Measurements from ENCODE around the gene KCNT1.
"Not testable (repeated sequence)": the region's sequence is repeated elsewhere in the genome, so short reads cannot be mapped to it uniquely, and the experiment has no call there.

KCNT1 gene

DNA sequence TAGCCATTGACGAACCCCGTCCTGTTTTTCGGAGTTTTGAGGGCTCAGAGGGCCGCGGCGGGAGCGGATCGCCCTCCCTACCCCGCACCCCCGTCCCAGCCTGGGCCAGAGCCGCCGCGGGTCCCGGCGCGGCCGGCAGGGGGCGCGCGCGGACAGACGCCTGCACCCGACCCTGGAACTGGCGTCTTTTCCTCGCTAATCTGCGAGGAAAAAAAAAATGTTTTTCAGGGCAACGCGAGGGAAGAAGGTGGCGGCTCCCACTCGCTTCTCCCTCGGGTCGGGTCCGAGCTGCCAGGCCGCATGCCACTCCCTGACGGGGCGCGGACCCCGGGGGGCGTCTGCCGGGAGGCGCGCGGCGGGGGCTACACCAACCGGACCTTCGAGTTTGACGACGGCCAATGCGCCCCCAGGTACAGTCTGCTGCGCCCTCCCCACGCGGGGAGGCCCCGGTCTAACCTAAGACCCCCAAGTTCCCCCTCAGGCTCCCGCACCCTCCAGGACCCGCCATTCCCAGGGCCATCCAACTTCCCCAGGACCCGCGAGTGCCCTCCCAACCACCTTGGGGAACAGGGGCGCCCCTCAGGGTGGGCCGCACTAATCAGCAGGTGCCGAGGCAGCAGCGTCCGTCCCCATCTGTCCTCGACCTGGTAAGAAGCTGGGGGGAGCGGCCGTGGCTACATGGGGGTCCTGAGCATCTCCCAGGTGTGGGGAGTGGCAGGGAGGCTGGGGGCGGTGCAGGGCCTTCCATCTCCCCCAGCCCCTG, at the start of gene KCNT1:
KCNT1 (plus strand) TSS at position 227 of the 763 bp plus-strand sequence; CDS start at position 301, 74 bp downstream.
- DNase-seq (ENCODE audit: low read depth in 2 of 2), result peak; percentile 36 to 52

GRCh38 chr9:135655317-135655716, 46.7 kb upstream of the KCNT1 start:
- no peak for DNase-seq (ENCODE audit: low read depth in 2 of 2)

DNA sequence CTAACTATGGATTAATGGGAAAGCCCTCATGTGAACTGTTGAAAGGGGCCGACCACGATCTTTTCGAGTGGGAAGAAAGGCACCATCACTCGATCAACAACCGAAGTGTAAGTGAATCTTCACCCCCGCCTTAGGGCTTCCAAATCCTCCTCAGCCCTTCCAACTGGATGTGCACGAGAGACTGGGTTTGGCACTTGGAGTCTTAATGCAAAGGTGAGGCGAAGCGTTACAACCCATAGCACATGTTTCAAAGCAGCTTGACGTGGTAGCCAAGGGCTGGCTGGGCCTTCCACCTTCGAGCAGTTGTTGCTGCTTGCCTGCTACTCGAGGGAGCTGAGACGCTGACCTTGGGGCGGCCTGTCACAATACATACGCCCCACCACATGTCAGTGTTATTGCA, 44.6 kb upstream of the KCNT1 start:
- no peak for DNase-seq (ENCODE audit: low read depth in 2 of 2)

DNA sequence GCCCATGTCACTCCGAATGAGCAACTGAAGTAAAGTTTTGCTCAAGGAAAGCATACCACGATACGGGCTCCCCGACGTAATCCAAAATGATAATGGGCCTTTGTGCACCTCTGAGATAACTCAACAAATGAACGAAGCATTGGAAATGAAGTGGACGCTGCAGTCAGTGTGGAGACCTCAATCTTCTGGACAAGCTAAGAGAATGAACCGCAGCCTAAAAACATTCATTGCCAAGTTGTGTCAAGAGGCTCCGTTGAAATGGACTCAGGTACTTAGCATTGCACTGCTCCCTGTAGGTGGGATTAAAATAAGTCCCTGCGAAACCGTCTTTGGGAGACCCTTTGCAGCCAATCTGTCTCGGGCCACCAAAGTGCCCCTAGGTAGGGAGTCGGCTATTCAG, 42.7 kb upstream of the KCNT1 start:
- DNase-seq (ENCODE audit: low read depth in 2 of 2), result no peak

GRCh38 chr9:135660407-135660806, 41.6 kb upstream of the KCNT1 start:
- no peak for DNase-seq (ENCODE audit: low read depth in 2 of 2)

- no peak for DNase-seq (ENCODE audit: low read depth in 2 of 2)
Measured at GRCh38 chr9:135661816-135662560, 40.0 kb upstream of the KCNT1 start.

- DNase-seq (ENCODE audit: low read depth in 2 of 2), result no peak
Measured at GRCh38 chr9:135662758-135663450, 39.1 kb upstream of the KCNT1 start, which contains the start of gene LCN9. LCN9 (plus strand) TSS chr9:135663309; CDS start chr9:135663322, 13 bp downstream.

- DNase-seq (ENCODE audit: low read depth in 2 of 2), result no peak
Measured at GRCh38 chr9:135663451-135663770, 38.6 kb upstream of the KCNT1 start.

GRCh38 chr9:135663857-135664256, 38.1 kb upstream of the KCNT1 start:
- DNase-seq (ENCODE audit: low read depth in 2 of 2), result no peak

DNA sequence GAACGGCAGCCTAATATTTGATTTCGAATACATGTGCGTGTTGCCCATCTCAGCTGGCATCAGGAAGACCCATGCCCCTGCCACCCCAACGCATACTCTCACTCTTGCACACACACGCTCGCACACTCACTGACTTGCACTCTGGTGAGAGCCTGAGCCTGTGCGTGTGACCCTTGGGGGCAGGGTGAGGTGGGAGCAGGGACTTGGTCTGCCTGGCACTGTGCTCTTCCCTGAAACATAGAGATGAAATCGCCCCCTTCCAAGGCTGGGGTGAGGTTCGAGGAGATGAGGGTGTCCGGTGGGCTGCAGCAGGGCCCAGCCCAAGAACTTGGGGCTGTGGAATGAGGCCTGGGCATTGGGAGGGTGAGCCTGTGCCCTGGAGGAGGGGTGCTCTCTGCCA, 37.7 kb upstream of the KCNT1 start:
- DNase-seq (ENCODE audit: low read depth in 2 of 2), result no peak

DNA sequence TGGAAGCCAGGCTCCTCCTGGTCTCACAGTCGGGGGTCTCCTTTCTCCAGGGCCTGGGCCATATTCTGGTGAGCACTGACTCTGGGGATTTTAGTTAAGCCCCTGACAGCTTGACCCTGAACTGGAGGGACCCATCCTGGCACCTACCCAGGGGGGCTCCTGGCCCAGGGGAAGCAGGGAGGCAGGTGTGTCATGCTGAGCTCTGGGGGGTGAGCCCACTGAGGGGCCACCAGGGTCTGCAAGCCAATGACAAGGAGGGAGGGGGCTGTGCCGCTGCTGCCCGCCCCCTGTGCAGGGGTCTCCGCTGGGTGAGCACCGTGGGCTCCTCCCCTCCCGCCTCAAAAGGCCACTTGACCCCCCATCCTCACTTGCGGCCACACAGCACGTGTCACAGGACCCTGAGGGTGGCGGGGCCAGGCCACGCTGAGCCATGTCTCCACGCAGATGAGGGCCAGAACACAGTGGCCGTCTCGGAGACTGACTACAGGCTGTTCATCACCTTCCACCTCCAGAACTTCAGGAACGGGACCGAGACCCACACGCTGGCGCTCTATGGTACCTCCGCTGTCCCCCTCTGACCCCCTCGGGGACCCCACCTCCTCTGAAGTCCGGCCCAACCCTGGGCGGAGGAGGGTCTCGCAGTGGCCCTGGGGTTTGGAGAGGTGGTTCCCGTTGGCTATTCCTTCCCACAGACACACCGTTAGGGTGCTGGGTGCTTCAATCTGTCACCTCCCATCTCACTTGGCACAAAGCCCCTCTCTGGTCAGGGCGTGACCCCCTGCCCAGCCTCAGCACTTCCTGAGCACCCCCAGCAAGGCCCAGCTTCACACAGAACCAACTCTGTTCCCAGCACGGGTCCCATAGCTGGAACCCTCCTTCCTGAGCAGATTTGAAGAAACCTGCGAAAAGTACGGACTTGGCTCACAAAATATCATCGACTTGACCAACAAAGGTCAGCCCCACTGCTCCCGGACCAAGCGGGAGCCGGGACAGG, 36.9 kb upstream of the KCNT1 start:
- no peak for DNase-seq (ENCODE audit: low read depth in 2 of 2)

- DNase-seq (ENCODE audit: low read depth in 2 of 2), result no peak
Measured at GRCh38 chr9:135665795-135666189, 36.2 kb upstream of the KCNT1 start.

DNA sequence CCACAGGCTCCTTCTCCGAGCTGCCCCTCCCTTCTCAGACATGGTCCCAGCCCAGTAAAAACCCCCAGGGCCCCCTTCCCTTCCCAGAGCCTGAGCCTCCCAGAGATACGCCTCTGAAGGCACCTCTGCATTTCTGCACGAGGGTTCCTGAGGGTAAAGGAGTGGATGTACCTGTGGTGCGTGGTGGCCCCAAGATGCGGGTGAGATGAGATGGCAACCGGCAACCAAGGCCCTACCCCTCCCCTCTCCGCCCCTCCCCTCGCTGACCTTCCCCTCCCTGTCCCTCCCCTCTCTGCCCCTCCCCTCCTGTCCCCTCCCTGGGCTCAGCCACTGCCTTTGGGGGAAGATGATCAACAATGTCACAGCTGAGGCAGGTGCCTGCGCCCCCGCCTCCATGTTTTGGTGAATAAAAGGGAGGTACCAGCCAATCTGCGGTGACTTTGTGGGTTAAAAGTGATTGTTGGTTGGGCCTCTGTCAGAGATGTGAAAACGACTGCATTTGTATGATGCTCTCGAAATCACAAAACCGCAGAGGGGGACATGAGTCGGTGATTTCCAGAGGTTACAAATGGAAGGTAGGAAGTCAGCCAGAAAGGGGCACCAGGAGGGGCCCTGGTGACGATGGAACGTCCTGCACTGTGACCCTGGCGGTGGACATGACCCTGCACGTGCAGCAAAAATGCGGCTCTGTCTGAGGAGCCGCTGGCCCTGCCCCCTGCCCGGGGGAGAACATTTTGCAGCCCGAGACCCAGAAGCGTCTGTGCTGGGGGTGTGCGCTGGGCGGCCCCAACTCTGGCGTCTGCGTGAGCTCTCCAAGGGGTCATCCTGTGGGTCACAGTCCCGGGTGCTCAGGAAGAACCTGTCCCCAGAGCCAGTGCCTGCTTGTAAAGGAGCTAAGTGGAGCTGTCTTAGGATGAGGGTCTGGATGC, 35.2 kb upstream of the KCNT1 start:
- no peak for DNase-seq (ENCODE audit: low read depth in 2 of 2)

DNA sequence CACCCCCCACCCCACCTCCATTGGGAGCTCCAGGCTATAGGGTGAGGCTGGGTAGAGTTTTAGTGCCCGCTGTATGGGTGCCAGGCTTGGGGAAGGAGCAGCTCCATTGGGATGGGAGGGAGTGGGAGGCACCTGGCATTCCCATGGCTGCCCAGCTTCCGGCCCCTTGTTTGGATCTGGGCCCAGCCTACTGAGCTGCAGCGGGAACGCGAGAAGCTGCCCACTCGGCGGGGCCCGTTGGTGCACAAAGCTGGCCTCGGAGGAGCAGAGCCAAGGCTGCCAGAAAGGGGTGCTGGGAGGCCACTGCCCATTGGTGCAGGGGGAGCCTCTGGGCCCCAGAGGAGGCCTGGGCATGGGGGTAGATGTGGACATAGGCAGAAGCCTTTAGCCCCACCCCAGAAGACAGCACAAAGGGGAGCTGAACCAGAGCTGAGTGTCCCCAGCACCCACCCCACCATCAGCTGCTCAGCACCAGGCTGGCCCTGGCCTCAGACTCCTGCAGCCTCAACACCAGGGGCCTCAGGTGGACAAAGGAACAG, 34.5 kb upstream of the KCNT1 start:
- no peak for DNase-seq (ENCODE audit: low read depth in 2 of 2)

- DNase-seq (ENCODE audit: low read depth in 2 of 2), result not testable (repeated sequence)
Measured at GRCh38 chr9:135669018-135669417, 33.0 kb upstream of the KCNT1 start.

- no peak for DNase-seq (ENCODE audit: low read depth in 2 of 2)
Measured at GRCh38 chr9:135669616-135670285, 32.2 kb upstream of the KCNT1 start.

DNA sequence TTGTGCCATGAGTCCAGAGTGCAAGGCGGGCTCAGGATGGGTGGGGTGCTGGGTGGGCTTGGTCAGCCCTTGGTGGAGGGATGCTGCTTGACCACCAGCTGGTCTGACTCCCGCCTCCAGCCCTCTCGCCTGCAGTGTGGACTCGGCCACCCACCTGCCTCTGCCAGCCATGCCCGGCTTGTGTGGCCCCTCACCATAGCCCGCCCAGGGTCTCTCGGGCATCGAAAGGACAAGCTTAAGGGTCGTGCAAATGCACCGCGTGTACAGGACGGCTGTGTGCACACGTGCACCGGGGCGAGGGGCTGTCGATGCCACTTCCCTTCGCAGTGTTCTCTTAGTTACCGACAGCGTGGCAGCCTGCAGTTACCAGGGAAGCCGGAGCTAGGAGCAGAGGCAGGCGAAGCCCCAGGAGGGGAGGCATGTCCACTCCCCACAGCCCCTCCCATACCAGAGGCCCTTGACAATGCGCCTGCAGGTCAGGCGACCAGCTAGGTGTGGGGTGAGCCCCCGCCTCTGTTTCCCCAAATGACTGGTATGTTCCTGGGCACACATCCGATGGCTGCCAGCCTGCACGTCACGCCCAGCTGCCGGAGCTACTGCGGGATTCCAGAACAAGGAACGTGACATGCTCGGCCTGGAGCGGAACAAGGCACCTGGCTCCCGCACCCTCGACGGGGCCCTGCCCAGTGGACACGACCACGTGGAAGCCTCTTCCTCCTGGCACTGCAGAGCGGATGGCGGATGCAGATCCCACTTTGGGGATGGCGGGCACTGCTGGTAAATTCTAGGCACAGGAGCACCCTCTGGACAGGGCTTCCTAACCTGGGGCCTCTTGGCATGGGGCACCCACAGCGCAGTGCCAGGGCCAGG, 31.0 kb upstream of the KCNT1 start:
- no peak for DNase-seq (ENCODE audit: low read depth in 2 of 2)

GRCh38 chr9:135671591-135672041, 30.4 kb upstream of the KCNT1 start:
- no peak for DNase-seq (ENCODE audit: low read depth in 2 of 2)
